HG03108 (cell line): Measurements from ENCODE around the gene FBLN1.

ENCODE experiments used
- ATAC-seq: cut with Tn5 transposase; IDR thresholded peaks from one replicate; pipeline ENCODE4 v1.9.1; 2021; ENCODE audit warnings: moderate library complexity; ENCODE audit not compliant: unreplicated experiment

Gene FBLN1

DNA sequence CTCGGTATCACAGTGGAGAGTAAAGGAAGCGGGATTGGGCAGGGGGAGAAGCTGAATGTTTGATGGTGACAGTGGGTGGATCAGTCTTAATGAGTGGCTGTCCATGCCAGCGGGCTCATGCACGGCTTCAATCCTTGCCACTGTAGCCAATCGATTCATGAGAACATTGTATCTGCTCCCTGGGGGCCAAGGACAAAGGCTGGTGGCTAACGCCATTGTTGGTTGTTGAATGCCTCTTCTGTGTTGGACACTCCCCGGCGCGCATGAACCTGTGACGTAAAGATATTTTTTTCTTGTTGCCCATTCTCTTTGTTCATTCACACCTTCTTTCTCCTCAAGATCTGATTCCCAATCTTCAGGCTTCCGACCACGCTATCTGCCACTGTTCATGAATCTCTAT lies 148.0 kb downstream of the FBLN1 start:
- no peak for ATAC-seq
